HG03558 (cell line): Measurements from ENCODE around the gene MAGI1.

Experiments used
- ATAC-seq: cut with Tn5 transposase; IDR thresholded peaks from one replicate; pipeline ENCODE4 v1.9.1; 2021; ENCODE audit warnings: moderate number of reproducible peaks; ENCODE audit not compliant: unreplicated experiment; ENCODE audit errors: extremely low read depth

MAGI1 gene

GRCh38 chr3:65331730-65332129 lies 707.0 kb downstream of the MAGI1 start:
- no peak for ATAC-seq

DNA sequence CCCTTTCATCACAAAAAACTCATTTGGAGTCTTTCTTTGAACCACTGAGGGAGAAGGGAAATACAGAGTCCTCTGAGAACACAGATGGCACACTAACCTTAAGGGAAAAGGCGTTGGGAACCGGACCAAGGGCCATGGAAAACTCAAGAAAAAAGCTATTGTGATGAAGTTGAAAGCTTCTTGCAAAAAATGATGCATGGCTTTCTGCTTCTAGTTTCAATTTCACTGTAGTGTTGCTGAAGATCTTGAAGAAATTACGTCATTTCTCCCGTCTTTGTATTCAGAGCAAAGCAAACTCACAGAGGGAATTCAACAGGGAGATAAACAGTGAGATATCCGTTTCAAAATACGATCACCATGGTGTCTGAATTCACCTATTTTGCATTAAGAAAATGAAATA lies 708.6 kb downstream of the MAGI1 start:
- ATAC-seq, result no peak

- no peak for ATAC-seq
These were observed 710.6 kb downstream of the MAGI1 start for GRCh38 chr3:65328148-65328547.

DNA sequence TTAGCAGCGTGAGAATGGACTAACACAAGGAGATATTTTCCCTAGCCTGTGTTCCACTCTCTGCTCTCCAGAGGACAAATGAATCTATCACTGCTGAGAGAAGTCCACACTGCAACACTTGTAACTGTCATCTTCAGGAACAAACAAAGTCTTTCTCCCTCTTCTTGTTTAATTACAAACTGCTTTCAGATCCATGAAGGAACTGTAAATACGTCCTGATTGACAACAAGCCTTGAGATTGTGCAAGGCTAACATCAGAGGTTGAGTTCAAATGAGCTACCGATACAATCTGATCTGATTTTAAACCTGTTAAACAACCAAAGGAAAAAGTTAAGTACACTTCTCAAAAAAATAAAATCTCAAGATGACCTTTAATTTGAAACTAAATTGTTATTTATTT lies 712.1 kb downstream of the MAGI1 start:
- no peak for ATAC-seq

DNA sequence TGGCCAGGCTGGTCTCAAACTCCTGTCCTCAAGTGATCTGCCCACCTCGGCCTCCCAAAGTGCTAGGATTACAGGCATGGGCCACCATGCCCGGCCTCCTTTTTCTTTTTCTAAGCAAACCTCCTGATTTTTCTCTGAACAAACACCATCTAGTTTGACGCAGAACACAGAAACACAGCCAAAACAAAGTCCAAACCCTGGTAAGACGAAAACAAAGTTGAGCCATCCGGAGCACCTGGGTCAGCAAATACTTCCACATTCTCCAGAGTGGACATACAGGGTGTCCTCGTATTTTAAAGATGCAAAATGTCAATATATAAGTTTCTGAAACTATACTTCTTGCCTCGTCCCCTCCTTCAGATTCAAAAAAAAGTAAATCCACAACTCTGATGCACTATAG lies 715.8 kb downstream of the MAGI1 start:
- ATAC-seq, result no peak

DNA sequence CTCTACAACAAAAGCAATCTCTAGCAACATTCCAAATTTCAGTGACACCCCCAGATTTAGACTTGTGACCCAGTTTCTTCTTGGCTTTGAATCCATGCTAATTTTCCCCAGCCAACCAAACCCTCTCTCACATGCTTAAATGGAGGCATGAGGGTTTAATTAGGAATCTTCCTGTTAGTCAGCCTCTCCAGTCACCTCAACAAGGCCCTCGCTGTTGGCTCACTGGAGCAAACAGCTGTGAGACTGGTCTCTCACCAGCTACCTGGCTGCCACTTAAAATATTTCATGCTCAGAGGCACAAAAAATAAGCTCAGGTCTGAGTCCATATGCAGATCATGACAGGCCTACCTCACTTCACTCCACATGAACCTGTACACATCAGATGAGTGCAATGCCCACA lies 720.5 kb downstream of the MAGI1 start:
- ATAC-seq, result no peak

DNA sequence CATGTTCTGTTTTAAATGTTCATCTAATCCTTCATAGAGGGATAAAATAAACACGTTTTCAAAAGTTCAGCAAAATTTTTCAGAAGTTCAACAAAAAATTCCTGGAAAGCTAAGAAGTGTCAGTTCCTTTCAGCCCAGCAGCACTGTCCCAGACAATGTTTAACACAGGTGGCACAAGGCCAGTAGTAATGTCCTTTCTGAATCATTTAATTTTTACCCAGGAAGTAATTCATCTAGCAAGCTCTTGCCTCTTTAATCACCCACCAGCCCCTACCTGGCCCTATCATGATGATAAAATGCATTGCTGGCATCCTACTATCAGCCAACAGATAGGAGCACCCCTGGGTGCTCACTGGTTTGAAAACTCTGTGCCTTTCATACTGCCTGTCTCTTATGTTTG lies 723.8 kb downstream of the MAGI1 start:
- no peak for ATAC-seq

GRCh38 chr3:65314269-65314668 lies 724.4 kb downstream of the MAGI1 start:
- ATAC-seq, result no peak

- no peak for ATAC-seq
These were observed 725.1 kb downstream of the MAGI1 start for GRCh38 chr3:65313666-65314065.

GRCh38 chr3:65305836-65306235 lies 732.9 kb downstream of the MAGI1 start:
- no peak for ATAC-seq
